ENCODE data around the gene INPP5F.
"Not testable (repeated sequence)": the region's sequence is repeated elsewhere in the genome, so short reads cannot be mapped to it uniquely, and the experiment has no call there.

The INPP5F gene

DNA sequence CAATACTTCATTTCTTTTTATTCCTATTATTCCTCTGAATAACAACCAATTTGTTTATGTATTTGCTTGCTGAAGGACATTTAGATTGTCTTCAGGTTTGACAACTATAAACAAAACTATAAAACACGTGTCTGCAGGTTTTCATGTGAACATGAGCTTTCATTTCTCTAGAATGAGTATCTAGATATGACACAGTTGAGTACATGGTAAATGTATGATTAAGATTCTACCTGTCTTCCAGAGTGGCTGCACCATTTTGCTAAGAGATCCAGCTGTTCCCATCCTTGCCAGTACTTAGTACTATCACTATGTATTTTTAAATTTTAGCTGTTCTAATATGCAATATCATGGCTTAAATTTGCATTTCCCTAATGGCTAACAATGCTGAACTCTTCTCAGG is 136.7 kb downstream of the INPP5F start:
- TF ChIP-seq, protein P1, sequence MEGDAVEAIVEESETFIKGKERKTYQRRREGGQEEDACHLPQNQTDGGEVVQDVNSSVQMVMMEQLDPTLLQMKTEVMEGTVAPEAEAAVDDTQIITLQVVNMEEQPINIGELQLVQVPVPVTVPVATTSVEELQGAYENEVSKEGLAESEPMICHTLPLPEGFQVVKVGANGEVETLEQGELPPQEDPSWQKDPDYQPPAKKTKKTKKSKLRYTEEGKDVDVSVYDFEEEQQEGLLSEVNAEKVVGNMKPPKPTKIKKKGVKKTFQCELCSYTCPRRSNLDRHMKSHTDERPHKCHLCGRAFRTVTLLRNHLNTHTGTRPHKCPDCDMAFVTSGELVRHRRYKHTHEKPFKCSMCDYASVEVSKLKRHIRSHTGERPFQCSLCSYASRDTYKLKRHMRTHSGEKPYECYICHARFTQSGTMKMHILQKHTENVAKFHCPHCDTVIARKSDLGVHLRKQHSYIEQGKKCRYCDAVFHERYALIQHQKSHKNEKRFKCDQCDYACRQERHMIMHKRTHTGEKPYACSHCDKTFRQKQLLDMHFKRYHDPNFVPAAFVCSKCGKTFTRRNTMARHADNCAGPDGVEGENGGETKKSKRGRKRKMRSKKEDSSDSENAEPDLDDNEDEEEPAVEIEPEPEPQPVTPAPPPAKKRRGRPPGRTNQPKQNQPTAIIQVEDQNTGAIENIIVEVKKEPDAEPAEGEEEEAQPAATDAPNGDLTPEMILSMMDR (IDR thresholded peaks at IDR 0.05; ENCODE audit: low read length, missing control alignments): no peak

DNA sequence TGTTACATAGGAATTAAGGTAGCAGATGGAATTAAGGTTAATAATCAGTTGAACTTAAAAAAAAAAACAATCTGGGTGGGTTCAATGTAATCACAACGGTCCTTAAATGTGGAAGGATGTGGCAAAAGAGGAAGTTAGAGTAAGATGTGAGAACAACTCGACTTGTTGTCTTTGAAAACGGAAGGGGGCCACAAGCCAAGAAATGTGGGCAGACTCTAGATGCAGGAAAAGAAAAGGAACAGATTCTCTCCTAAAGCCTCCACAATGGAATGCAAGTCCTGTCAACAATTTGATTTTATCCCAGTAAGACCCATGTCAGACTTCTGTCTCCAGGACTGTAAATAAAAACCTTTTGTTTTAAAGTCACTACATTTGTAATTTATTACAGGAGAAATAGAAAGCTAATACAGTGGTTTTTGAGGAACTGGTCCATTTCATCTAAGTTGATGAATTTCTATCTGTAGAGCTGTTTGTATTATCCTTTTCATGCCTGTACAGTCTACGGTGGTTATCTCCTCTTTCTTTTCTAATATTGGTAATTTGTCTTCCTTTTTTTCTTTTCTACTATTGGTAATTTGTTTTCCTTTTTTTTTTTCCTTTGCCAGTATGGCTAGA is 138.2 kb downstream of the INPP5F start:
- TF ChIP-seq, protein P1 (IDR thresholded peaks at IDR 0.05; ENCODE audit: low read length, missing control alignments): no peak
- DNase-seq (ENCODE audit: low read depth): no peak
- H3K4me3 ChIP-seq (replicated peaks; ENCODE audit: low read depth, low read length): no peak overlapping the region

More for the DNA sequence above, 136.7 kb downstream of the INPP5F start:
- no peak for DNase-seq (ENCODE audit: low read depth)
- no peak overlapping the region for H3K4me3 ChIP-seq (replicated peaks; ENCODE audit: low read depth, low read length)

DNA sequence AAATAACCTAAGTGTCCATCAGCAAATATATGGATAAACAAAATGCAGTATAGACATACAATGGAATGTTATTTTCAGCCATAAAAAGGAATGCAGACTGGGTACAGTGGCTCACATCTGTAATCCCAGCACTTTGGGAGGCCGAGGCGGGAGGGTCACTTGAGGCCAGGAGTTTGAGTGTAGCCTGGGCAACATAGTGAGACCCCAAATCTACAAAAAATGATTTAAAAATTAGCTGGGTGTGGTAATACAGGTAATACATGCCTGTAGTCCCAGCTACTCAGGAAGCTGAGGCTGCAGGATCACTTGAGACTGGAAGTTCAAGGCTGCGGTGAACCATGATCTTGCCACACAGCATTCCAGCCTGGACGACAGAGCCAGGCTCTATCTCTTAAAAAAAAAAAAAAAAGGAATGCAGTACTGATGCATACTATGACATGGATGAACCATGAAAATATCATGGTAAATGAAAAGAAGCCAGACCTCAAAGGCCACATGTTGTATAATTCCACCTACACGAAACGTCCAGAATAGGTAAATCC is 139.9 kb downstream of the INPP5F start:
- TF ChIP-seq, protein P1 (IDR thresholded peaks at IDR 0.05; ENCODE audit: low read length, missing control alignments): no peak
- H3K4me3 ChIP-seq (replicated peaks; ENCODE audit: low read depth, low read length): no peak overlapping the region
- no peak for DNase-seq (ENCODE audit: low read depth)

DNA sequence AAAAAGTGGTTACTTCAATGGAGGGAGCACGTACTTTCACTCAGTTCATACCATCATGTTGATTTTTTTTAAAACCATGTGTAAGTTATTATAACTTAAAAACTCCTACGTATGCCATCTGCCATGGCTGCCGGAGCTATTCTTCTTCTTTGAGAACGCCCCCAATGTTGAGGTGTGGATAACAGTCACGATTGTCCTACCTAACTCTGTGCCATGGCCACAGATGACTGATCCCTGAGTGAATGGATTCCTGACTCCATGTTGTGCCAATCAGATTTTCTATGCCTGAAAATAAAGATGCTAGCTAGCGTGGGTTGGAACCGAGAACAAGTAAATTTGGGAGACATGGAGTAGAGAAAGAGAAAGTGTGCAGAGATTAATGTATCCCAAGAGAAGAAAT is 141.5 kb downstream of the INPP5F start:
- TF ChIP-seq, protein P1 (IDR thresholded peaks at IDR 0.05; ENCODE audit: low read length, missing control alignments): no peak
- H3K4me3 ChIP-seq (replicated peaks; ENCODE audit: low read depth, low read length): no peak overlapping the region
- no peak for DNase-seq (ENCODE audit: low read depth)

DNA sequence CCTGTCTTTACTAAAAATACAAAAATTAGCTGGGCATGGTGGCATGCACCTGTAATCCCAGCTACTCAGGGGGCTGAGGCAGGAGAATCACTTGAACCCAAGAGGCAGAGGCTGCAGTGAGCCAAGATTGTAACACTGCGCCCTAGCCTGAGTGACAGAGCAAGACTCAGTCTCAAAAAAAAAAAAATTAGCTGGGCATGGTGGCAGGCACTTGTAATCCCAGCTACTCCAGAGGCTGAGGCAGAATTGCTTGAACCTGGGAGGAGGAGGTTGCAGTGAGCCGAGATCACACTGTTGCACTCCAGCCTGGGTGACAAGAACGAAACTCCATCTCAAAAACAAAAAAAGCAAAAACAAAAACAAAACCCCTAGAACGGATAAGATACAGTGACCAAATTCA is 143.5 kb downstream of the INPP5F start:
- not testable (repeated sequence) for H3K4me3 ChIP-seq (replicated peaks; ENCODE audit: low read depth, low read length); DNase-seq (ENCODE audit: low read depth)

DNA sequence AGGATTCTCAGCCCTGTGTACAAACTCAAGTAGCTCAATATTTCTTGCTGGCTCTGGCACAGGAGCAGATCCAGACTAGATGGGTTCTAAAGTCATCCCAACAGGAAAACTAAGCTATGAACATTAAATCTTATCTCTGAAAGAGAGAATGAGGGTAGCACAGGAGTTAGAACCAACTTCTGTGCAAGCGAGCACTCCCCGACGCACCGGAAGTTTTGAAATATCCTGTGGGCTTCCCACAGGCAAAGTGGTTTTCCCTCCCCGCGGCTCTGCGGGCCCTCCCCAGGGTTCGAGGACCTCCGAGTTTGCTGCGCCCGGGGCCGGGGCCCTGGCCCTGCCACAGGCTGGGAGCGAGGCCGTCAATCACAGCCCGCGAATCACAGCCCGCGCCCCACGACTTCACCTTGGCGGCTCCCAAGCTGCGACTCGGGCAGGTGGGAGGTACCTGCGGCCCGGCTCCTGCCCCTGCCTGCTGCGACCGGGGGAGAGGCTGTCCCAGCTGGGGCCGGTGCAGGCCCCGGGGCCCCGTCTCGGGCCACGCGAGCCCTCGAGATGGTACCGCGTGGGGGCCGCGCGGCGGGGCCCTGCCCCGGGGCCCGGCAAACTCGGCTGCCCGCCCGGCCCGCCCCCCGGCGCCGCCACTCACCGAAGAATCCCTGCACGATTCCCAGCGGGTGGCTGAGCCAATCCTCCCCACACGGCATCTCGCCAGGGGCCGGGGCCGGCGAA is 146.2 kb downstream of the INPP5F start:
- TF ChIP-seq, protein P1 (IDR thresholded peaks at IDR 0.05; ENCODE audit: low read length, missing control alignments): no peak
- peak overlapping the region; percentile 68 for H3K4me3 ChIP-seq (replicated peaks; ENCODE audit: low read depth, low read length)
- peak; percentile 73 for DNase-seq (ENCODE audit: low read depth)

DNA sequence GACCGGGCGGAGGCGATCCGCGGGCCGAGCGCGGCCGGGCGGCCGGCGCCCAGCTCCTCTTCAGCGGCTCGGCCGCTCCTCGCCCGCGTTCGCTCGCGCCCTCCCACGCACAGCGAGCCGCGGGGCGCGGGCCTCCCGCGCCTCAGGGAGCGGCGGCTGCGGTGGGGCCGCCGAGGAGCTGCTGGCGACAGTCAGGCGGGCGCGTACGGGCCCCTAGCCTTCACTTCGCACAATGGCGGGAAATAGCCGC is 146.7 kb downstream of the INPP5F start, which contains the start of gene MCMBP:
Gene MCMBP, minus strand, starts transcription at position 234 of the 250 bp plus-strand sequence. CDS start 259 bp downstream, outside the sequence.
- peak within 1 kb of the TSS; percentile 68 for H3K4me3 ChIP-seq (replicated peaks; ENCODE audit: low read depth, low read length)
- TF ChIP-seq, protein P1 (IDR thresholded peaks at IDR 0.05; ENCODE audit: low read length, missing control alignments): no peak
- DNase-seq (ENCODE audit: low read depth): no peak

All from fibroblast of pulmonary artery (primary cell).